ENCODE measurements around the gene SUSD6. TPM values are rescaled to one million over a fixed set of nuclear protein-coding genes. Genes with fewer than 3 reads are reported as not detected.

SUSD6 gene
- total and polyA plus RNA-seq, 2 experiments from 2014 or later: 2.8 to 3.4 TPM

DNA sequence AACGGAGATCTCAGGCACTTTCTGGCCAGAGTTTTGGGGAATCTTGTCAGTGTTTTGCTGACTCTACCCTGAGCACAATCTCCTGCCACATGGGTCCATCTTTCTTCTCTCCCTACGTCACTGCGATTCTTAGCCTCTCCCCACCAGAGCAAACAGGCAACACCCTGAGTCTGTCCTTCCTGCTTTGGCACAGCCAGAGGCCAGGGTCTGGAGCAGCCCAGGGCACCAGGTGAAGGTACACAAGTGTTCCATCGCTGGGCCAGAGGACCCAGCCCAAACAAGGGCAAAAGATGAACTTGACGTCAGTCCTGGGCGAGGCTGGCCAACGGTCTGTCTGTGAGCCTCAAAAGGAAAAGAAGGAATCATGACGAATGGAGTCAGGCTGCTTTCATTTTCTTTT is 24.0 kb upstream of the SUSD6 start (continued):
- TF ChIP-seq, protein P1, sequence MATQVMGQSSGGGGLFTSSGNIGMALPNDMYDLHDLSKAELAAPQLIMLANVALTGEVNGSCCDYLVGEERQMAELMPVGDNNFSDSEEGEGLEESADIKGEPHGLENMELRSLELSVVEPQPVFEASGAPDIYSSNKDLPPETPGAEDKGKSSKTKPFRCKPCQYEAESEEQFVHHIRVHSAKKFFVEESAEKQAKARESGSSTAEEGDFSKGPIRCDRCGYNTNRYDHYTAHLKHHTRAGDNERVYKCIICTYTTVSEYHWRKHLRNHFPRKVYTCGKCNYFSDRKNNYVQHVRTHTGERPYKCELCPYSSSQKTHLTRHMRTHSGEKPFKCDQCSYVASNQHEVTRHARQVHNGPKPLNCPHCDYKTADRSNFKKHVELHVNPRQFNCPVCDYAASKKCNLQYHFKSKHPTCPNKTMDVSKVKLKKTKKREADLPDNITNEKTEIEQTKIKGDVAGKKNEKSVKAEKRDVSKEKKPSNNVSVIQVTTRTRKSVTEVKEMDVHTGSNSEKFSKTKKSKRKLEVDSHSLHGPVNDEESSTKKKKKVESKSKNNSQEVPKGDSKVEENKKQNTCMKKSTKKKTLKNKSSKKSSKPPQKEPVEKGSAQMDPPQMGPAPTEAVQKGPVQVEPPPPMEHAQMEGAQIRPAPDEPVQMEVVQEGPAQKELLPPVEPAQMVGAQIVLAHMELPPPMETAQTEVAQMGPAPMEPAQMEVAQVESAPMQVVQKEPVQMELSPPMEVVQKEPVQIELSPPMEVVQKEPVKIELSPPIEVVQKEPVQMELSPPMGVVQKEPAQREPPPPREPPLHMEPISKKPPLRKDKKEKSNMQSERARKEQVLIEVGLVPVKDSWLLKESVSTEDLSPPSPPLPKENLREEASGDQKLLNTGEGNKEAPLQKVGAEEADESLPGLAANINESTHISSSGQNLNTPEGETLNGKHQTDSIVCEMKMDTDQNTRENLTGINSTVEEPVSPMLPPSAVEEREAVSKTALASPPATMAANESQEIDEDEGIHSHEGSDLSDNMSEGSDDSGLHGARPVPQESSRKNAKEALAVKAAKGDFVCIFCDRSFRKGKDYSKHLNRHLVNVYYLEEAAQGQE (IDR thresholded peaks at IDR 0.05; ENCODE audit: unreplicated experiment): no peak

DNA sequence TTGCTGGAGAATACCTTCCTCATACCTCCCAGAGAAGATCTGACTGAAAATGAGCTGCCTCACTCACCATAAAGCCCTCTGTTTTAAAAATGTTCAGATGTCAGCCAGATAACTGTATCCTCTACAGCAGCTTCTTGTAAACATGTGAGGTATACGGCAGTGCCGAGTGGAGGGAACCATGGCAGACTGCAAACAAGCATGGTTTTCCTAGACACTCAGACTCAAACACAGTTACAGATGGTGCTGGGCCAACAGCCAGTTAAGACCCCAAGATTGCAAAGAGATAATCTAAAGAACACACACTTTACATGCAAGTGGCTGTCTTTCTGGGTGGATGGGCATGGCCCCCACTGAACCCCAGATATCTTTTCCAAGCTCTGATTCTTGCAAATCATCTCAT is 20.1 kb upstream of the SUSD6 start:
- Histone ChIP-seq H3K4me2 (no peak overlapping the region), H2AFZ (no peak overlapping the region), H3K79me2 (replicated peaks; ENCODE audit: insufficient read depth) (no peaks in the 10 kb centered on the region), H3F3A (replicated peaks; ENCODE audit: low read depth) (no peaks in the 10 kb centered on the region), H3K36me3 (ENCODE audit: insufficient read depth) (no peaks in the 10 kb centered on the region), H3K27me3 (ENCODE audit: insufficient read depth) (no peaks in the 10 kb centered on the region), H3K9me2 (ENCODE audit: insufficient read depth) (no peaks in the 10 kb centered on the region), H4K20me1 (replicated peaks; ENCODE audit: insufficient read depth) (no peaks in the 10 kb centered on the region), H3K27ac (ENCODE audit: low read depth) (no peak overlapping the region), H3K4me1 (ENCODE audit: insufficient read depth) (no peaks in the 10 kb centered on the region), H3K4me3 (no peak overlapping the region)
- DNase-seq (ENCODE audit: low spot score): no peak
- H3K4me1 Mint-ChIP-seq: peaks cover 2% of the 10 kb centered on the region; the same call in 1 of the 3 replicates
- H3K4me3 Mint-ChIP-seq: no peak overlapping the region
- peaks cover 6% of the 10 kb centered on the region for H3K27me3 Mint-ChIP-seq (ENCODE audit: insufficient read depth, low read depth, poor library complexity)
- no peak overlapping the region for H3K27ac Mint-ChIP-seq
- H3K36me3 Mint-ChIP-seq (ENCODE audit: low read depth): no peaks in the 10 kb centered on the region
- ATAC-seq: no peak
- H3K9me3 Mint-ChIP-seq: no peaks in the 10 kb centered on the region
- TF ChIP-seq NANOG (IDR thresholded peaks at IDR 0.05; ENCODE audit: borderline replicate concordance) (no peak), POLR2AphosphoS5 (IDR thresholded peaks at IDR 0.05; ENCODE audit: low read depth) (no peak), ETS1 (IDR thresholded peaks at IDR 0.05) (no peak), EZH2 (IDR thresholded peaks at IDR 0.05; ENCODE audit: low read depth, unreplicated experiment) (no peak), STAT1 (IDR thresholded peaks at IDR 0.05; ENCODE audit: unreplicated experiment) (no peak), CREB1 (CRISPR knock-in tag; IDR thresholded peaks at IDR 0.05; ENCODE audit: low read depth) (no peak), CTCF (conservative IDR thresholded peaks at IDR 0.05; ENCODE audit: low read depth in 2 of 2) (no peak), JUNB (IDR thresholded peaks at IDR 0.05; ENCODE audit: unreplicated experiment) (no peak)
- TF ChIP-seq, protein P2, sequence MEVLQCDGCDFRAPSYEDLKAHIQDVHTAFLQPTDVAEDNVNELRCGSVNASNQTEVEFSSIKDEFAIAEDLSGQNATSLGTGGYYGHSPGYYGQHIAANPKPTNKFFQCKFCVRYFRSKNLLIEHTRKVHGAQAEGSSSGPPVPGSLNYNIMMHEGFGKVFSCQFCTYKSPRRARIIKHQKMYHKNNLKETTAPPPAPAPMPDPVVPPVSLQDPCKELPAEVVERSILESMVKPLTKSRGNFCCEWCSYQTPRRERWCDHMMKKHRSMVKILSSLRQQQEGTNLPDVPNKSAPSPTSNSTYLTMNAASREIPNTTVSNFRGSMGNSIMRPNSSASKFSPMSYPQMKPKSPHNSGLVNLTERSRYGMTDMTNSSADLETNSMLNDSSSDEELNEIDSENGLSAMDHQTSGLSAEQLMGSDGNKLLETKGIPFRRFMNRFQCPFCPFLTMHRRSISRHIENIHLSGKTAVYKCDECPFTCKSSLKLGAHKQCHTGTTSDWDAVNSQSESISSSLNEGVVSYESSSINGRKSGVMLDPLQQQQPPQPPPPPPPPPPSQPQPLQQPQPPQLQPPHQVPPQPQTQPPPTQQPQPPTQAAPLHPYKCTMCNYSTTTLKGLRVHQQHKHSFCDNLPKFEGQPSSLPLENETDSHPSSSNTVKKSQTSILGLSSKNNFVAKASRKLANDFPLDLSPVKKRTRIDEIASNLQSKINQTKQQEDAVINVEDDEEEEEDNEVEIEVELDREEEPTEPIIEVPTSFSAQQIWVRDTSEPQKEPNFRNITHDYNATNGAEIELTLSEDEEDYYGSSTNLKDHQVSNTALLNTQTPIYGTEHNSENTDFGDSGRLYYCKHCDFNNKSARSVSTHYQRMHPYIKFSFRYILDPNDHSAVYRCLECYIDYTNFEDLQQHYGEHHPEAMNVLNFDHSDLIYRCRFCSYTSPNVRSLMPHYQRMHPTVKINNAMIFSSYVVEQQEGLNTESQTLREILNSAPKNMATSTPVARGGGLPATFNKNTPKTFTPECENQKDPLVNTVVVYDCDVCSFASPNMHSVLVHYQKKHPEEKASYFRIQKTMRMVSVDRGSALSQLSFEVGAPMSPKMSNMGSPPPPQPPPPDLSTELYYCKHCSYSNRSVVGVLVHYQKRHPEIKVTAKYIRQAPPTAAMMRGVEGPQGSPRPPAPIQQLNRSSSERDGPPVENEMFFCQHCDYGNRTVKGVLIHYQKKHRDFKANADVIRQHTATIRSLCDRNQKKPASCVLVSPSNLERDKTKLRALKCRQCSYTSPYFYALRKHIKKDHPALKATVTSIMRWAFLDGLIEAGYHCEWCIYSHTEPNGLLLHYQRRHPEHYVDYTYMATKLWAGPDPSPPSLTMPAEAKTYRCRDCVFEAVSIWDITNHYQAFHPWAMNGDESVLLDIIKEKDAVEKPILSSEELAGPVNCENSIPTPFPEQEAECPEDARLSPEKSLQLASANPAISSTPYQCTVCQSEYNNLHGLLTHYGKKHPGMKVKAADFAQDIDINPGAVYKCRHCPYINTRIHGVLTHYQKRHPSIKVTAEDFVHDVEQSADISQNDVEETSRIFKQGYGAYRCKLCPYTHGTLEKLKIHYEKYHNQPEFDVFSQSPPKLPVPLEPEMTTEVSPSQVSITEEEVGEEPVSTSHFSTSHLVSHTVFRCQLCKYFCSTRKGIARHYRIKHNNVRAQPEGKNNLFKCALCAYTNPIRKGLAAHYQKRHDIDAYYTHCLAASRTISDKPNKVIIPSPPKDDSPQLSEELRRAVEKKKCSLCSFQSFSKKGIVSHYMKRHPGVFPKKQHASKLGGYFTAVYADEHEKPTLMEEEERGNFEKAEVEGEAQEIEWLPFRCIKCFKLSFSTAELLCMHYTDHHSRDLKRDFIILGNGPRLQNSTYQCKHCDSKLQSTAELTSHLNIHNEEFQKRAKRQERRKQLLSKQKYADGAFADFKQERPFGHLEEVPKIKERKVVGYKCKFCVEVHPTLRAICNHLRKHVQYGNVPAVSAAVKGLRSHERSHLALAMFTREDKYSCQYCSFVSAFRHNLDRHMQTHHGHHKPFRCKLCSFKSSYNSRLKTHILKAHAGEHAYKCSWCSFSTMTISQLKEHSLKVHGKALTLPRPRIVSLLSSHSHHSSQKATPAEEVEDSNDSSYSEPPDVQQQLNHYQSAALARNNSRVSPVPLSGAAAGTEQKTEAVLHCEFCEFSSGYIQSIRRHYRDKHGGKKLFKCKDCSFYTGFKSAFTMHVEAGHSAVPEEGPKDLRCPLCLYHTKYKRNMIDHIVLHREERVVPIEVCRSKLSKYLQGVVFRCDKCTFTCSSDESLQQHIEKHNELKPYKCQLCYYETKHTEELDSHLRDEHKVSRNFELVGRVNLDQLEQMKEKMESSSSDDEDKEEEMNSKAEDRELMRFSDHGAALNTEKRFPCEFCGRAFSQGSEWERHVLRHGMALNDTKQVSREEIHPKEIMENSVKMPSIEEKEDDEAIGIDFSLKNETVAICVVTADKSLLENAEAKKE (CRISPR knock-in tag; IDR thresholded peaks at IDR 0.05): no peak

Data from GM23338 (cell line).